SK-N-MC (cell line): ENCODE measurements around the gene C4orf50.

ENCODE experiments used
- EZH2 ChIP-seq: fragments of 200-600 bp; sonication (generic); IDR thresholded peaks from one replicate; pipeline ENCODE4 v1.6.1; 2017; ENCODE audit warnings: antibody characterized with exemption
- FOXP2 ChIP-seq: optimal IDR thresholded peaks from 2 replicates; pipeline ENCODE3; 2011; ENCODE audit warnings: mild to moderate bottlenecking, moderate library complexity; ENCODE audit not compliant: insufficient read depth; ENCODE audit errors: extremely low read length, control extremely low read depth
- POLR2AphosphoS5 ChIP-seq: IDR thresholded peaks from 2 replicates; pipeline ENCODE4 v1.6.1; 2012; ENCODE audit warnings: mild to moderate bottlenecking, low read depth, low read length, borderline replicate concordance

DNA sequence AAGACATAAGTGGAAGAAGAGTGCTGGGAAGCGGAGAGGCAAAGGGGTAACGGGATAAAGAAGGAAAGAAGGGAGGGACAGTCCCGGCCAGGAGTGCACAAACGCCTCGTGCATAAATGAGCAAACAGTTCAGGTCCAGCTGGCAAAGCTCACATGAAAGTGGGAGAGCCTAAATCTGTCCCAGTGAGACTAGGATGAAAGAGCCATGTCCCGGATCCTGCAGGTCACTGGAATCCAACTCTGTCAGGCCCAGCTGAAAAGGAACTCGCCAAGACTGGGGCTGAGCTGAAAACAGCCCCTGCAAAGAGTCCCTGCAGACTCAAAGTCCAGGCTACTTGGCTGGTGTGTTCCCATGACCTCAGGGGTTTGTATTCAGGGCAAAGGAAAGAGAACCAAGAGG, 87.4 kb downstream of the C4orf50 start:
- TF ChIP-seq POLR2AphosphoS5: no peak
- TF ChIP-seq EZH2: no peak
- no peak for TF ChIP-seq FOXP2
